GM19467 (cell line): ENCODE results near the gene GBE1.

Experiments
- ATAC-seq: cut with Tn5 transposase; IDR thresholded peaks from one replicate; pipeline ENCODE4 v1.9.1; 2021; ENCODE audit warnings: mild to moderate bottlenecking, moderate library complexity; ENCODE audit not compliant: unreplicated experiment

GBE1 gene

GRCh38 chr3:81702126-81702525 lies 59.3 kb downstream of the GBE1 start:
- no peak for ATAC-seq

- ATAC-seq: no peak
These were observed 61.7 kb downstream of the GBE1 start for GRCh38 chr3:81699536-81700320.

GRCh38 chr3:81696090-81696489 lies 65.4 kb downstream of the GBE1 start:
- no peak for ATAC-seq

GRCh38 chr3:81695302-81695701 lies 66.1 kb downstream of the GBE1 start:
- ATAC-seq: no peak

- no peak for ATAC-seq
These were observed 66.8 kb downstream of the GBE1 start for GRCh38 chr3:81694662-81695061.

GRCh38 chr3:81692766-81693165 lies 68.7 kb downstream of the GBE1 start:
- no peak for ATAC-seq

- ATAC-seq: no peak
These were observed 71.8 kb downstream of the GBE1 start for GRCh38 chr3:81689617-81690016.

GRCh38 chr3:81684751-81685395 lies 76.6 kb downstream of the GBE1 start:
- ATAC-seq: no peak

- no peak for ATAC-seq
These were observed 84.6 kb downstream of the GBE1 start for GRCh38 chr3:81676706-81677456.

GRCh38 chr3:81674690-81675089 lies 86.8 kb downstream of the GBE1 start:
- no peak for ATAC-seq

- ATAC-seq: no peak
These were observed 93.2 kb downstream of the GBE1 start for GRCh38 chr3:81668283-81668682.

GRCh38 chr3:81666502-81667121 lies 94.8 kb downstream of the GBE1 start:
- no peak for ATAC-seq

GRCh38 chr3:81663114-81663513 lies 98.3 kb downstream of the GBE1 start:
- no peak for ATAC-seq

GRCh38 chr3:81660036-81660435 lies 101.4 kb downstream of the GBE1 start:
- ATAC-seq: no peak

GRCh38 chr3:81658322-81658997 lies 103.0 kb downstream of the GBE1 start:
- no peak for ATAC-seq

GRCh38 chr3:81651139-81651538 lies 110.3 kb downstream of the GBE1 start:
- ATAC-seq: no peak

GRCh38 chr3:81650187-81650586 lies 111.3 kb downstream of the GBE1 start:
- no peak for ATAC-seq

- ATAC-seq: no peak
These were observed 116.2 kb downstream of the GBE1 start for GRCh38 chr3:81645248-81645647.

GRCh38 chr3:81643721-81644120 lies 117.7 kb downstream of the GBE1 start:
- no peak for ATAC-seq

GRCh38 chr3:81638480-81638879 lies 123.0 kb downstream of the GBE1 start:
- no peak for ATAC-seq

GRCh38 chr3:81632659-81633058 lies 128.8 kb downstream of the GBE1 start:
- no peak for ATAC-seq
